GM12878 (cell line): ENCODE measurements around the gene OPCML. TPM values are rescaled to one million over a fixed set of nuclear protein-coding genes. Genes with fewer than 3 reads are reported as not detected.

Source experiments
- ATAC-seq: fragments of 200-7000 bp; cut with Tn5 transposase; 3 replicates; pipeline ENCODE4 v1.9.1; 2020; ENCODE audit warnings: mild to moderate bottlenecking, moderate library complexity
- BruUV-seq: library from RNA; stranded (reverse); fragments of 400-500 nt; replicated peaks from 2 replicates; lab custom pipeline; 2021; lab: Mats Ljungman, UMichigan
- CTCF ChIA-PET: fragments of 300-600 bp; sonication (Branson Sonifier 250); formaldehyde crosslinking; extraction: SDS; loops from one replicate; lab custom pipeline; 2021; ENCODE audit warnings: inconsistent platforms; lab: Yijun Ruan, JAX
- POLR2A ChIA-PET: fragments of 350-600 bp; formaldehyde crosslinking; extraction: SDS; loops from one replicate; lab custom pipeline; 2021; ENCODE audit warnings: inconsistent platforms; lab: Charles Lee
- RAD21 ChIA-PET: fragments of 300-600 bp; sonication (Branson Sonifier 250); formaldehyde crosslinking; loops from one replicate; lab custom pipeline; 2023; ENCODE audit warnings: antibody characterized with exemption; ENCODE audit not compliant: unreplicated experiment; lab: Charles Lee
- SMC1A ChIA-PET: fragments of 300-600 bp; sonication (Branson Sonifier 250); formaldehyde crosslinking; loops from one replicate; lab custom pipeline; 2023; ENCODE audit not compliant: unreplicated experiment, uncharacterized antibody; lab: Charles Lee
- DNase-seq: peaks from one replicate; pipeline ENCODE4 v3.0.0-alpha.2; 2011; ENCODE audit warnings: low read depth, low spot score
- FAIRE-seq: peaks from 3 replicates; lab custom pipeline; 2011; peaks lifted over from hg19 to GRCh38; lab: Jason Lieb, UNC
- H2AFZ ChIP-seq: 2 replicates; pipeline ENCODE4 v1.6.0; 2011; ENCODE audit warnings: low read depth, low read length, control low read depth; ENCODE audit not compliant: control insufficient read depth
- H3K27ac ChIP-seq: 2 replicates; pipeline ENCODE4 v1.5.1; 2011; ENCODE audit warnings: control low read depth; ENCODE audit not compliant: control insufficient read depth, insufficient read depth
- H3K27me3 ChIP-seq, 2 experiments: replicated peaks in 1 of 2; 2 replicates each; pipeline versions ENCODE4 v1.6.0 to v1.6.1; 2011; ENCODE audit warnings: low read length in 1 of 2; ENCODE audit not compliant: control insufficient read depth in 2 of 2, insufficient read depth in 2 of 2
- H3K36me3 ChIP-seq, 2 experiments: 2 replicates each; pipeline ENCODE4 v1.5.1; 2011; ENCODE audit warnings: low read length in 1 of 2; ENCODE audit not compliant: control insufficient read depth in 2 of 2, insufficient read depth in 2 of 2
- H3K4me1 ChIP-seq: 2 replicates; pipeline ENCODE4 v1.6.1; 2011; ENCODE audit warnings: mild to moderate bottlenecking, low read length, moderate library complexity, mixed read lengths; ENCODE audit not compliant: control insufficient read depth, insufficient read depth
- H3K4me2 ChIP-seq: 2 replicates; pipeline ENCODE4 v1.6.0; 2011; ENCODE audit warnings: control low read depth; ENCODE audit not compliant: control insufficient read depth, insufficient read depth
- H3K4me3 ChIP-seq: fragments of 200-600 bp; sonication (generic); 2 replicates; pipeline ENCODE4 v1.5.1; 2016
- H3K79me2 ChIP-seq: 2 replicates; pipeline ENCODE4 v1.6.0; 2011; ENCODE audit warnings: low read length; ENCODE audit not compliant: control insufficient read depth, insufficient read depth
- H3K9ac ChIP-seq: 2 replicates; pipeline ENCODE4 v1.8.0; 2011; ENCODE audit warnings: low read length, control low read depth, mixed read lengths; ENCODE audit not compliant: control insufficient read depth, insufficient read depth
- H3K9me3 ChIP-seq: replicated peaks from 3 replicates; pipeline ENCODE4 v1.5.1; 2011; ENCODE audit warnings: mild to moderate bottlenecking, low read length; ENCODE audit not compliant: control insufficient read depth, insufficient read depth
- H4K20me1 ChIP-seq: 2 replicates; pipeline ENCODE4 v1.6.0; 2011; ENCODE audit not compliant: control insufficient read depth, insufficient read depth
- ASH2L ChIP-seq: fragments of 300-600, 200-600 bp; sonication (generic); IDR thresholded peaks from 2 replicates; pipeline ENCODE4 v1.6.1; 2017; ENCODE audit warnings: low read depth, mild to moderate bottlenecking, borderline replicate concordance
- BCL3 ChIP-seq: IDR thresholded peaks from 2 replicates; pipeline ENCODE4 v1.6.1; 2011; ENCODE audit warnings: borderline replicate concordance, low read depth, mild to moderate bottlenecking, moderate library complexity, low read length; ENCODE audit not compliant: insufficient read depth, poor library complexity, severe bottlenecking
- CEBPB ChIP-seq, 2 experiments: fragments of 150-350 bp in 1 of 2; IDR thresholded peaks; 2 replicates each; pipeline ENCODE4 v1.6.1; 2012 to 2014; ENCODE audit warnings: low read depth in 2 of 2, low read length in 2 of 2, borderline replicate concordance in 1 of 2, inconsistent platforms in 1 of 2
- CHD2 ChIP-seq: IDR thresholded peaks from 2 replicates; pipeline ENCODE4 v1.6.1; 2011; ENCODE audit warnings: low read depth, low read length, improper control_type of control experiment, borderline replicate concordance
- CREB1 ChIP-seq: IDR thresholded peaks from 2 replicates; pipeline ENCODE4 v1.6.1; 2012; ENCODE audit warnings: low read depth, mild to moderate bottlenecking, inconsistent platforms
- E2F8 ChIP-seq: fragments of 450-650 bp; IDR thresholded peaks from 2 replicates; pipeline ENCODE4 v1.6.1; 2018; ENCODE audit warnings: mild to moderate bottlenecking, low read depth, moderate library complexity; ENCODE audit not compliant: partially characterized antibody
- EGR1 ChIP-seq, 2 experiments: IDR thresholded peaks; 1 replicate in 1 of 2; 2 replicates in 1 of 2; pipeline ENCODE4 v1.6.1; 2011 to 2012; ENCODE audit warnings: low read depth in 2 of 2, low read length in 2 of 2, borderline replicate concordance in 1 of 2, mild to moderate bottlenecking in 1 of 2, moderate library complexity in 1 of 2
- GATAD2B ChIP-seq: fragments of 450-650 bp; conservative IDR thresholded peaks from 2 replicates; pipeline ENCODE4 v1.6.1; 2017; ENCODE audit warnings: low read depth, mild to moderate bottlenecking, moderate library complexity
- IRF3 ChIP-seq: fragments of 450-650 bp; IDR thresholded peaks from 2 replicates; pipeline ENCODE4 v1.6.1; 2014; ENCODE audit warnings: mild to moderate bottlenecking
- IRF4 ChIP-seq: IDR thresholded peaks from 2 replicates; pipeline ENCODE4 v1.6.1; 2011; ENCODE audit warnings: low read depth, low read length
- MEF2B ChIP-seq: fragments of 450-650 bp; IDR thresholded peaks from 2 replicates; pipeline ENCODE4 v1.6.1; 2018; ENCODE audit warnings: mild to moderate bottlenecking, moderate library complexity; ENCODE audit not compliant: partially characterized antibody, poor library complexity, severe bottlenecking
- NBN ChIP-seq: fragments of 450-650 bp; IDR thresholded peaks from 2 replicates; pipeline ENCODE4 v1.6.1; 2016
- SREBF1 ChIP-seq: IDR thresholded peaks from 2 replicates; pipeline ENCODE4 v1.6.1; 2012; ENCODE audit warnings: mild to moderate bottlenecking, low read length
- SRF ChIP-seq, 2 experiments: IDR thresholded peaks; 2 replicates each; pipeline ENCODE4 v1.6.1; 2011; ENCODE audit warnings: low read depth in 2 of 2, low read length in 2 of 2, mild to moderate bottlenecking in 1 of 2, moderate library complexity in 1 of 2
- ZBED1 ChIP-seq: IDR thresholded peaks from 2 replicates; pipeline ENCODE4 v1.6.1; 2016; ENCODE audit warnings: borderline replicate concordance
- WGBS: methylation state at CpG from one replicate; pipeline ENCODE4 v1.1.6; 2016; ENCODE audit warnings: low lambda C conversion rate; ENCODE audit not compliant: insufficient replicate concordance, insufficient coverage; ENCODE audit errors: missing lambda C conversion rate; 5-methylcytosine and 5-hydroxymethylcytosine counted together
- in situ Hi-C: fragments of 300-500 bp; cut with MboI; formaldehyde crosslinking; loops from 9 replicates; pipeline ENCODE4 v1.14.3; 2018; ENCODE audit warnings: mixed read lengths
- intact Hi-C: fragments of 100-400 bp; cut with micrococcal nuclease; formaldehyde crosslinking; loops from one replicate; pipeline ENCODE4 v1.14.2; 2022; ENCODE audit not compliant: unreplicated experiment
- polyA plus RNA-seq, 11 experiments: library from polyadenylated mRNA; depleted of rRNA in 4 of 11; unstranded in 6 of 11; stranded (reverse) in 5 of 11; fragments of >200 nt; fragmentation: Nextera tagmentation in 4 of 11; fragmentation: Illumina TruSeq in 1 of 11; extraction: Ambion mirVana in 4 of 11; extraction: Trizol in 1 of 11; gene quantifications; 1 replicate in 1 of 11; 2 replicates in 10 of 11; pipeline versions ENCODE4 v1.2.1 to v1.2.3, GENCODE V29; 2011 to 2016; ENCODE audit warnings: inconsistent platforms in 2 of 11, missing spikeins in 2 of 11, low read depth in 1 of 11
- total RNA-seq, 4 experiments: library from RNA; depleted of rRNA in 3 of 4; stranded (reverse); fragments of >200 nt in 3 of 4; fragmentation: Illumina TruSeq in 1 of 4; extraction: Trizol in 1 of 4; gene quantifications; 2 replicates each; pipeline versions ENCODE4 v1.2.1 to v1.2.3, GENCODE V29; 2013 to 2021
- TF ChIP-seq, protein P1 (sequence below): fragments of 450-650 bp; IDR thresholded peaks from 2 replicates; pipeline ENCODE4 v1.6.1; 2018; ENCODE audit warnings: borderline replicate concordance, mild to moderate bottlenecking; ENCODE audit not compliant: partially characterized antibody

Gene OPCML
- total and polyA plus RNA-seq, 10 of the 15 experiments (the other 5 are each of a cell fraction or from before 2014, with no cell fraction given): 0.84 TPM; not detected in 9

- Histone ChIP-seq H3K36me3 (no peaks in the 10 kb centered on the region), H3K9ac (no peak overlapping the region), H4K20me1 (no peaks in the 10 kb centered on the region), H3K4me3 (no peak overlapping the region), H3K9me3 (no peaks in the 10 kb centered on the region), H2AFZ (no peak overlapping the region), H3K4me2 (no peak overlapping the region), H3K27ac (no peak overlapping the region), H3K27me3 (no peaks in the 10 kb centered on the region), H3K4me1 (peaks cover 3% of the 10 kb centered on the region; the same call in 1 of the 2 replicates), H3K79me2 (no peaks in the 10 kb centered on the region)
- 67% methylated on average over 6 of the region's 6 CpGs for WGBS
- in situ Hi-C loops (no loop called here), intact Hi-C loops (no loop called here)
- no peak for DNase-seq
- ATAC-seq: no peak
- POLR2A ChIA-PET: no interaction called here
- FAIRE-seq: no peak
- CTCF ChIA-PET: interaction anchor here (1.0 kb wide), 1 partner anchor 10 kb away, joined by 3 read pairs; no protein-coding TSS in a partner anchor
- BruUV-seq: no TSS peak
- TF ChIP-seq MEF2B (no peak), CHD2 (no peak), CREB1 (no peak), EGR1 (IDR thresholded peaks at IDR 0.05; ENCODE audit: borderline replicate concordance in 1 of 2, low read depth in 2 of 2, low read length in 2 of 2) (no peak), GATAD2B (no peak), SREBF1 (no peak), NBN (no peak), IRF4 (no peak), SRF (IDR thresholded peaks at IDR 0.05; ENCODE audit: low read depth in 2 of 2, low read length in 2 of 2) (no peak), ASH2L (no peak), E2F8 (no peak), IRF3 (no peak), ZBED1 (no peak), BCL3 (no peak), CEBPB (IDR thresholded peaks at IDR 0.05; ENCODE audit: borderline replicate concordance in 1 of 2, low read depth in 2 of 2, low read length in 2 of 2) (no peak)
- TF ChIP-seq, protein P1, sequence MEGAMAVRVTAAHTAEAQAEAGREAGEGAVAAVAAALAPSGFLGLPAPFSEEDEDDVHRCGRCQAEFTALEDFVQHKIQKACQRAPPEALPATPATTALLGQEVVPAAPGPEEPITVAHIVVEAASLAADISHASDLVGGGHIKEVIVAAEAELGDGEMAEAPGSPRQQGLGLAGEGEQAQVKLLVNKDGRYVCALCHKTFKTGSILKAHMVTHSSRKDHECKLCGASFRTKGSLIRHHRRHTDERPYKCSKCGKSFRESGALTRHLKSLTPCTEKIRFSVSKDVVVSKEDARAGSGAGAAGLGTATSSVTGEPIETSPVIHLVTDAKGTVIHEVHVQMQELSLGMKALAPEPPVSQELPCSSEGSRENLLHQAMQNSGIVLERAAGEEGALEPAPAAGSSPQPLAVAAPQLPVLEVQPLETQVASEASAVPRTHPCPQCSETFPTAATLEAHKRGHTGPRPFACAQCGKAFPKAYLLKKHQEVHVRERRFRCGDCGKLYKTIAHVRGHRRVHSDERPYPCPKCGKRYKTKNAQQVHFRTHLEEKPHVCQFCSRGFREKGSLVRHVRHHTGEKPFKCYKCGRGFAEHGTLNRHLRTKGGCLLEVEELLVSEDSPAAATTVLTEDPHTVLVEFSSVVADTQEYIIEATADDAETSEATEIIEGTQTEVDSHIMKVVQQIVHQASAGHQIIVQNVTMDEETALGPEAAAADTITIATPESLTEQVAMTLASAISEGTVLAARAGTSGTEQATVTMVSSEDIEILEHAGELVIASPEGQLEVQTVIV: no peak
- RAD21 ChIA-PET: no interaction called here
- SMC1A ChIA-PET: interaction anchor here (1.0 to 1.9 kb wide), 3 partner anchors 18 to 63 kb away, joined by 3 to 5 read pairs (median 3); no protein-coding TSS in a partner anchor
These were observed 147.6 kb downstream of the OPCML start for GRCh38 chr11:133384731-133385130.
